Brain microvascular endothelial cell (primary cell): Measurements from ENCODE around the gene METTL25B.
A peak's percentile ranks its signal among the peaks of the same experiment; 100 is the strongest.

ENCODE experiments used
- DNase-seq: peaks from one replicate; pipeline ENCODE4 v3.0.0-alpha.2; 2020
- H3K27ac ChIP-seq: fragments of 250-450 bp; sonication (Bioruptor Pico); 2 replicates; pipeline ENCODE4 v1.5.1; 2020; ENCODE audit warnings: mild to moderate bottlenecking, moderate library complexity
- H3K27me3 ChIP-seq: fragments of 250-450 bp; sonication (Bioruptor Pico); replicated peaks from 2 replicates; pipeline ENCODE4 v1.5.1; 2020; ENCODE audit warnings: mild to moderate bottlenecking
- H3K36me3 ChIP-seq: fragments of 250-450 bp; sonication (Bioruptor Pico); replicated peaks from 2 replicates; pipeline ENCODE4 v1.5.1; 2020; ENCODE audit warnings: mild to moderate bottlenecking
- H3K4me3 ChIP-seq: 2 replicates; pipeline ENCODE4 v1.5.1; 2011; ENCODE audit warnings: low read depth, mild to moderate bottlenecking, control low read depth, low read length, moderate library complexity
- CTCF ChIP-seq: IDR thresholded peaks from 2 replicates; pipeline ENCODE4 v1.5.1; 2011; ENCODE audit warnings: low read depth, mild to moderate bottlenecking, moderate library complexity, low read length, control low read depth, inconsistent platforms; ENCODE audit errors: missing control alignments
- in situ Hi-C: cut with HindIII; loops from 2 replicates; pipeline ENCODE4 v1.10.0; 2017; ENCODE audit warnings: low sequenced_read_pairs, low pct_ligation_motif_present

The METTL25B gene

GRCh38 chr1:156689035-156689952 lies 39.0 kb upstream of the METTL25B start:
- Histone ChIP-seq H3K36me3 (no peaks in the 10 kb centered on the region), H3K27ac (no peak overlapping the region), H3K27me3 (peaks cover 4% of the 10 kb centered on the region), H3K4me3 (peak overlapping the region; percentile 24)
- DNase-seq, result peak; percentile 66
- peak; percentile 96 for TF ChIP-seq CTCF
- in situ Hi-C loops, result no loop called here

- TF ChIP-seq CTCF, result no peak
- H3K27ac ChIP-seq, result no peak overlapping the region
- no peak overlapping the region for H3K4me3 ChIP-seq
- in situ Hi-C loops, result no loop called here
- H3K36me3 ChIP-seq, result no peaks in the 10 kb centered on the region
- no peak for DNase-seq
- H3K27me3 ChIP-seq, result peaks cover 4% of the 10 kb centered on the region
Observed at GRCh38 chr1:156689953-156690674, 38.2 kb upstream of the METTL25B start.

GRCh38 chr1:156690675-156691036 lies 37.6 kb upstream of the METTL25B start:
- no peak overlapping the region for H3K4me3 ChIP-seq
- in situ Hi-C loops, result no loop called here
- TF ChIP-seq CTCF, result no peak
- no peak for DNase-seq
- H3K36me3 ChIP-seq, result no peaks in the 10 kb centered on the region
- H3K27me3 ChIP-seq, result peaks cover 4% of the 10 kb centered on the region
- H3K27ac ChIP-seq, result no peak overlapping the region

GRCh38 chr1:156691191-156691590 lies 37.1 kb upstream of the METTL25B start:
- DNase-seq, result no peak
- TF ChIP-seq CTCF, result no peak
- Histone ChIP-seq H3K4me3 (no peak overlapping the region), H3K36me3 (no peaks in the 10 kb centered on the region), H3K27ac (no peak overlapping the region), H3K27me3 (peaks cover 4% of the 10 kb centered on the region)
- in situ Hi-C loops, result no loop called here

- peak; percentile 47 for TF ChIP-seq CTCF
- Histone ChIP-seq H3K27me3 (peaks cover 4% of the 10 kb centered on the region), H3K4me3 (no peak overlapping the region), H3K36me3 (no peaks in the 10 kb centered on the region), H3K27ac (no peak overlapping the region)
- no peak for DNase-seq
- in situ Hi-C loops, result no loop called here
Observed at GRCh38 chr1:156691665-156692440, 36.4 kb upstream of the METTL25B start.
